GM19099 (cell line): ENCODE measurements around the gene TAGLN.

Experiments used
- POLR2A ChIP-seq: IDR thresholded peaks from 3 replicates; pipeline ENCODE4 v1.6.1; 2011; ENCODE audit warnings: low read depth; ENCODE audit not compliant: insufficient read length; ENCODE audit errors: extremely low read depth

Gene TAGLN

GRCh38 chr11:117200813-117201657, 1.9 kb downstream of the TAGLN start:
- TF ChIP-seq POLR2A: no peak

GRCh38 chr11:117201658-117202305, 2.6 kb downstream of the TAGLN start:
- TF ChIP-seq POLR2A: no peak

DNA sequence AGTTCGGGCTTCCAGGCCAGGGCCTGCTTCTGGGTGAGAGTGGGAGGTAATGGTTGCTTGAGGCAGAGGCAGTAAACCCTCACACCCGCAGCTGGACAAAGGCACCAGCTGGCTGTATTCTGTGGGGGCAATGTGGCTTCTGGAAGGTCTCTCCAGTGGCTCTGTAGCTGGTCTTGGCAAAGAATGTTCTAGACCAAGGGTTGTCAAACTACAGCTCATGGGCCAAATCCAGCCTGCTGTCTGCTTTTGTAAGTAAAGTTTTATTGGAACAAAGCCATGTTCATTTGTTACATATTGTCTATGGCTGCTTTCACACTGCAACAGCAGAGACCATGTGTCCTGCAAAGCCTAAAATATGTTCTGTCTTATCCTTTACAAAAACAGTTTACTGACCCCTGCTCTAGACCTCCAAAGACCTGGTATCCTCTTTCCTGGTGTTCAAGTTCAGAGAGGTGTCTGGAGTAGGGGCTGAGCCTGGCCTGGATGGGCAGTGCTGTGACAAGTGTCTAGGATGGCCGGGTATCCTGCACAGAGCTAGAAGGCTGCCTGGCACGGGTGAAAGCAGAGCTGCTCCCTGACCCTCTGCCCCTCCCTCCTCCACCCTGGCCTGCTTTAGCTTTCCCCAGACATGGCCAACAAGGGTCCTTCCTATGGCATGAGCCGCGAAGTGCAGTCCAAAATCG, 3.4 kb downstream of the TAGLN start:
- TF ChIP-seq POLR2A: no peak

GRCh38 chr11:117203069-117203407, 3.9 kb downstream of the TAGLN start:
- no peak for TF ChIP-seq POLR2A

GRCh38 chr11:117204283-117205080, 5.3 kb downstream of the TAGLN start:
- TF ChIP-seq POLR2A: no peak

- no peak for TF ChIP-seq POLR2A
Observed at GRCh38 chr11:117205211-117205818, 6.1 kb downstream of the TAGLN start.

DNA sequence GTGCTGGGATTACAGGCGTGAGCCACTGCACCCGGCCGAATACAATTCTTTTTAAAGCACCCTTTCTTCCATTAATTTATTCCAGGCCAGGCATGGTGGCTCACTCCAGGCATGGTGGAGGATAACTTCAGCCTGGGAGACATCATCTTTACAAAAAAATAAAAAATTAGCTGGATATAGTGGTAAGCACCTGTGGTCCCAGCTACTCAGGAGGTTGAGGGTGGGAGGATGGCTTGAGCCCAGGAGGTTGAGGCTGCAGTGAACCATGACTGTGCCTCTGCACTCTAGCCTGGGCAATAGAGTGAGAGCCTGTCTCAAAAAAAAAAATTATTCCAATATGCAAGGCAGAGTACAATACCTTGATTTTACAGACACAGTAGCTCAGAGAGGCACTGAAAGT, 11.4 kb downstream of the TAGLN start:
- TF ChIP-seq POLR2A: no peak

GRCh38 chr11:117212697-117213355, 13.7 kb downstream of the TAGLN start:
- TF ChIP-seq POLR2A: no peak

DNA sequence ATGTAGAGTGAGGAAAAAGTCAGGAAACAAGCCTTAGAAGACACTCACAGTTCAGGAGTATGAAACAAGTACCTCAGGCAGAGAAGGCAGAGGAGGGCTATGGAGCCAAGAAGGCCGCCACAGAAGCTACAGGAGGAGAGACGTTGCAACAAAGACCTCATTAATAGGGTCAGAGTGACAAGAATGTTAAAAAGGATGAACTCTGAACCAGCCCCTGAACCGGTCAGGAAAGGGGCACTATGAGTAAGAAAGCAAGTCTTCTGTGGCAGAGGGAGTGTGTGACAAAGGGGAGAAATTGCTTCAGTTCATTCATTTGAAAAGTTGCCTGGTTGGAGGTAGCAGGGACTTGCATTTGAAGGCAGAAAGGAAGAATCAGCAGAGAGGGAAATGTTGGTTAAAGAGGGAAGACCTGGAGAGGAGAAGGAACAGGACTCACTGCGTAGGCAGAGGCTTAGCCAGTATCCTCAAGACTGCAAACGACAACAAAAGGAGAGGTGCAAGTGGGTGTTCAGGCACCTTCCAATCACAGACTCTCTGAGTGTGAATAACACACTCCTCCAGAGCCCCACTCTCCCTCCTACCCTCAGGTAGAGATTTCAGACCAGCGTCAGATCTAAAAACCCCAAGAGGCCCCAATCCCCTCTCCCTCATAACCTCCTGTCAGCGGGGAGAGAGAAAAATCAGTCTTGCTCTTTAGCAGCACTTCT, 15.4 kb downstream of the TAGLN start:
- TF ChIP-seq POLR2A: no peak

DNA sequence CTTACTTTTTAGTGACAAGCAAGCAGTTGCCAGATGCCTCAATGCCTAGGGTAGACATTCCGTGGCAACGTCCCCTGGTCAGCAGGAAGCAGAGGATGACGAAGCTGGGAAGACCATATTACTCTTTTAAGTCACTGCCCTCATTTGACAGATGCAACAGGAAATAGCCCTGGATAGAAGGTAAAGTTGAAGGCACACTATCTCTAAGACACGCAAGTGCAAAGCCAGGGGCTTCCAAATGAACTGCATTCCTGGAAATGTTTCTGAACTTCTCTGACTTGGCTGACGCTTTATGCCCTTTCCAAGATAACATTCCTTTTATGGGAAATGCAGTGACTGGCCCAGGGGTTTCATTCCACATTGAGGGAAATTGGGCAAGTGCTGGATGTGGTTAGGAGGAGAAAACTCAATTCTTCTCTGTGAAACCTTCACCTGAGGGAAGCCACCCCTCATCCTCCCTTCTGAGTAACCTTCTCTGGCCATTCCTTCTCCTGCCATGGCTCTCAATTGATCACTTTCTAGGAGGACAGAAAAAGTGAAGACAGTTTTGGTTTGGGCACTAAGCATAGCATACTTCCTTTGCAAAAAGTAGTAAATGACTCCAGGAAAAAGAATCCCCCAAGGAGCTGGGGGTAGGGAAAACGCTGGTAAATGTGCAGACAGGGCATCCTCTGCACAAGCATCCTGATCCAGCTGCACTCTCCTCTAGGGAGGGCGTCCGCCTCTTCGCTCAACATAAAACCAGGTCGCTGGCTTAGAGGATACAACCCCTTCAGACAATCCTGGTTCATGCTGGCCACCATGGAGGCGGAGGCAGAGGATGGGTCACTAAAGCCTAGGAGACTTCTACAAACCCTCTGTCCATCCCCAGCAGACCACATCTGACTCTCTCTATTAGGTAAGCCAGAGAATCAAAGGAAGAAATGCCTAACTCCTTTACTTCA, 18.2 kb downstream of the TAGLN start:
- no peak for TF ChIP-seq POLR2A

- TF ChIP-seq POLR2A: no peak
Observed at GRCh38 chr11:117218133-117218915, 19.2 kb downstream of the TAGLN start.

DNA sequence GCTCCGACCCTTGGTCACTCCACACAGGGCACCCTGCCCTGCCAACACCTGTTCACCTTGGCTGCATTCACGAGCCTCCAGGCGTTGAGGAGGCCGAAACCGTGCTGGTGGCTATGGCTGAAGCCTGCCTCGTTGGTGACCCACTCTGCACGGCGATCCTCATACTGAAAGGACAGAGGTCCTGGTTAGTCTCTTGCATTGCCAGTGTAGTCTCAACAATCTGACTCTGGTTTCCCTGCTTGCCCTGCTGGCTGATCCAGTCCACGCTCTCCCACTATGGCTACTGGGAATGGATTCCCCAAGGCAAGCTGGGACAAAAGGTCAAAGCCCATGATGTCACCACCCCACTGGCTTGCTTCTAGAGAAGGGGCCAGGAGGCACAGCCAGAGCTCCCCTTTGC, 19.8 kb downstream of the TAGLN start:
- TF ChIP-seq POLR2A: no peak
